ENCODE measurements around the gene CDC25B.
"Not testable (repeated sequence)": the region's sequence is repeated elsewhere in the genome, so short reads cannot be mapped to it uniquely, and the experiment has no call there.

The CDC25B gene

DNA sequence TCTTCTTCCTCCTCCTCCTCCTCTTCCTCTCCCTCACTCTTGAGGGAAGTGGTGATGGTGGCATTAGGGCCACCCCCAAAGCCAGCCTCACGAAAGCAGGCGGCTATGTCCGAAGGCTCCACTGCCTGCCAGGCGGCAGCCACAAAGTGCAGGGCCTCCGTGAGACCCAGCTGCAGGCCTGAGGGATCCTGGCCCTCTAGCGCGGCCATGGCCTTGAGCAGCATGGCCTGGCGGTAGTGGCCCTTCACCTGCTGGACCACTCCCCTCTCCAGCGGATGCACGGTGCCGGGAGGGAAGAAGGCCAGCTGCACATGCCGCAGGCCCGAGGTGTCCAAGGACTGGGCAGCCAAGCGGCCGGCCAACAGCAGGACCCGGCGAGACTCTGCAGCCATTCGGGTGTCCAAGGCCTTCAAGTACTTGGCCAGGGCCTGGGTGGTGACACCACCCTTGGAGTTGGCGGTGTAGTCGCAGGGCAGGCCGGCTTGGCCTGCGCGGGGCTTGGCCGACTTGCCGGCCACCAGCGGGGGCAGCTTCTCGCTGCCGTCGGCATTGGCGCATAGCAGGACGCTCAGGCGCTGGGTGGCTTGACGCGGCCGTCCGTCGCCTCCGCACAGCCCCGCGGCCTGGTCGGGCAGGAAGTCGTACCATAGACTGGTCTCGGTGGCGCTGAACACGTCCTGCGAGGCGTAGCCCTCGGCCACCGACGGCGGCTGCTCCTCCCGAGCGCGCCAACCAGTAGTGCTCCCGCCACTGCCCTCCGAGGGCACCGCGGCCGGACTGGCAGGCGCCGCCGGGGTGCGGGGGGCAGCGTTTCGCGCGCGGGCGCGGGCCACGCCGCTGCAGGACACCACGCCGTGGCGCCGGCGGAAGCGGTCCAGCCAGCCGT lies 10.6 kb upstream of the CDC25B start:
- H3K4me3 ChIP-seq (replicated peaks; ENCODE audit: low read depth, low read length) = peak overlapping the region; percentile 72
- TF ChIP-seq, protein P1, sequence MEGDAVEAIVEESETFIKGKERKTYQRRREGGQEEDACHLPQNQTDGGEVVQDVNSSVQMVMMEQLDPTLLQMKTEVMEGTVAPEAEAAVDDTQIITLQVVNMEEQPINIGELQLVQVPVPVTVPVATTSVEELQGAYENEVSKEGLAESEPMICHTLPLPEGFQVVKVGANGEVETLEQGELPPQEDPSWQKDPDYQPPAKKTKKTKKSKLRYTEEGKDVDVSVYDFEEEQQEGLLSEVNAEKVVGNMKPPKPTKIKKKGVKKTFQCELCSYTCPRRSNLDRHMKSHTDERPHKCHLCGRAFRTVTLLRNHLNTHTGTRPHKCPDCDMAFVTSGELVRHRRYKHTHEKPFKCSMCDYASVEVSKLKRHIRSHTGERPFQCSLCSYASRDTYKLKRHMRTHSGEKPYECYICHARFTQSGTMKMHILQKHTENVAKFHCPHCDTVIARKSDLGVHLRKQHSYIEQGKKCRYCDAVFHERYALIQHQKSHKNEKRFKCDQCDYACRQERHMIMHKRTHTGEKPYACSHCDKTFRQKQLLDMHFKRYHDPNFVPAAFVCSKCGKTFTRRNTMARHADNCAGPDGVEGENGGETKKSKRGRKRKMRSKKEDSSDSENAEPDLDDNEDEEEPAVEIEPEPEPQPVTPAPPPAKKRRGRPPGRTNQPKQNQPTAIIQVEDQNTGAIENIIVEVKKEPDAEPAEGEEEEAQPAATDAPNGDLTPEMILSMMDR (IDR thresholded peaks at IDR 0.05; ENCODE audit: low read depth, low read length, missing control alignments) = no peak
- DNase-seq (ENCODE audit: extremely low read depth, low read depth) = no peak

DNA sequence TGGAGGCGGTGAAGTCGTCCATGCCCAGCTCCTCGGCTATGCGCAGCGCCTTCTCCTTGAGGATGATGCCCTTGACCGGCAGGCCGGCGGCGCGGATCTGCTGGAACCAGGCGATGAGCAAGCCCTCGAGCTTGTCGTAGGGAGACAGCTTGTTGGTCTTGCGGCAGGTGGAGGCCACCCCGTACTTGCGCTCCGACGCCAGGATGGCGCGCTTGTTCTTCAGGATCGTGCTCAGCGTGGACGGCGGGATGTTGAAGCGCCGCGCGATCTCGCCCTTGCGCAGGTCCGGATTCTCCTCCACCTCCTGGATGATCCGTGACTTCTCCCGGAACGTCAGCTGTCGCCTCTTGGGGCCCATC lies 10.0 kb upstream of the CDC25B start:
- no peak for DNase-seq (ENCODE audit: extremely low read depth, low read depth)
- TF ChIP-seq, protein P1 (IDR thresholded peaks at IDR 0.05; ENCODE audit: low read depth, low read length, missing control alignments) = no peak
- peak overlapping the region; percentile 72 for H3K4me3 ChIP-seq (replicated peaks; ENCODE audit: low read depth, low read length)

DNA sequence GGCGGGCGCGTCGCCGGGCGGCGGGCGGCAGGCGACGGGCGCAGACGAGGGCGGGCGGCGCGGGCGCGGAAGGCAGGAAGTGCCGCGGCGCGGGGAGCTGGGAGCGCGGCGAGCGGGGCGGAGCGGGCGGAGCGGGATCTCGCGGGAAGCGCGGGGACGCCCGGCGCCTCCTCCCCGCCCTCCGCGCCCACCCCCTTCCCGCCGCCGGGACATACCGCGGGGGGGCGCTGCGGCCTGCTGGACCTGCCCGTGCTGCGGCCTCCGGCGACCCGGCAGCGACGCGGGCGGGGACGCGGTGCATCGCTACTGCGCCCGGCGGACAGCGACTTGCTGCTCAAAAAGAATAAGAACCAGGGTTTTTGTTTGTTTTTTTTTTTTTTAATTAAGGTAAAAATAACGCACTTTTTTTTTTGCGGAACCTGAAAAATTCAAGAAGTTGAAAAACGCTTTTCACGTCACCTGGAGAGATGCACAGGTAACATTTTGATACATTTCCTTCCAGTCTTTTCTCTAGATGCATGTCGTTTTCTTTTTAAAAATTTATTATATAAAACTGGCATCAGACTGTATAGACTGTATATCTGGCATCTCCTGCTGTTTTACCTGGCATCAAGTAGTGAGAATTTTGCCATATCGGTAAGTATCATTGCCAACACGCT lies 9.3 kb upstream of the CDC25B start, which contains the start of gene CENPB:
CENPB (minus strand) TSS at position 76 of the 659 bp plus-strand sequence. CDS start 257 bp downstream, outside the sequence.
- TF ChIP-seq, protein P1 (IDR thresholded peaks at IDR 0.05; ENCODE audit: low read depth, low read length, missing control alignments) = peak; percentile 51
- DNase-seq (ENCODE audit: extremely low read depth, low read depth) = peak; percentile 43
- peak within 1 kb of the TSS; percentile 72 for H3K4me3 ChIP-seq (replicated peaks; ENCODE audit: low read depth, low read length)

DNA sequence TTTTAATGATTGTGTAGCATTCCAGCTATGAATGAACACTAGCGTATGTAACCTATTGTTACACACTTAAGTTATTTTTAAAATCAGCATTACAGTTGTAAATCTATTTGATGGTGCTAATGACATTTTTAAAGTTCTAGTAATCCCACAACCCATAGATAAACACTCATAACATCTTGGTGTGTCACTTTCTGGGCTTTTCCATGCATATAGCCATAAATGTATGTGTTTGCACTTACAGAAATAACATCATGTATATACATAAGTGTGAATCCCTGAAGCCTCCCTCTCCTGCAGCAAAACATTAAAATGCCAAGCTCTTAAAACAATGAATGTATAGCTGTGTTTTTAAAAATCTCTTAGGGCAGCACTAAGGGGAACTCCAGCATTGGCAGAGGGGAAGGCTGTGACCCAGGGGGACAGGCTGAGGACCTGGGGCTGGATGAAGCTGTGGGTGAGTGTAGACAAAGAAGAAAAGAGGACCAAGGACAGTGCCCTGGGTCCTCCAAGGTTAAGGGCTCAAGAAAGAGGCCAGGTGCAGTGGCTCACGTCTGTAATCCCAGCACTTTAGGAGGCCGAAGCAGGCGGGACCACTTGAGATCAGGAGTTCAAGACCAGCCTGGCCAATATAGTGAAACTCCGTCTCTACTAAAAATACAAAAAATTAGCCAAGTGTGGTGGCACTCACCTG lies 8.6 kb upstream of the CDC25B start:
- peak overlapping the region; percentile 25; the same call in 1 of the 2 replicates for H3K4me3 ChIP-seq (replicated peaks; ENCODE audit: low read depth, low read length)
- no peak for DNase-seq (ENCODE audit: extremely low read depth, low read depth)
- TF ChIP-seq, protein P1 (IDR thresholded peaks at IDR 0.05; ENCODE audit: low read depth, low read length, missing control alignments) = no peak

DNA sequence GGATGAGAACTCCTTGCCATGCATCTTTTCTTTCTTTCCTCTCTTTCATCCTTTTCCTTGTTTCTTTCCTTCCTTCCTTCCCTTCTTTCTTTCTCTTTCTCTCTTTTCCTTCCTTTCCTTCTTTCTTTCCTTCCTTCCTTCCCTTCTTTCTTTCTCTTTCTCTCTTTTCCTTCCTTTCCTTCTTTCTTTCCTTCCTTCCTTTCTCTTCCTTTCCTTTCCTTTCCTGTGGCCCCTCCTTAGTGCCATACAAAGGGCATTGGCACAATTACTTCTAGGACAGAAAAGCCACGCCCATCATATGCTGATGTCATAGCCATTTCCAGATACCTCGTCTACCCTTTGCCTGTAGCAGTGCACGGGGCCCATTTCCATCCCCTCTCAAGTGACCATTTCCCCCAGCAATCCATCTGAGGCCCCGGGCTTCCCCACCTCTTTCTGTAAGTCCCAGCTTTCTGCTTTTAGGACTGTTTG lies 7.4 kb upstream of the CDC25B start:
- TF ChIP-seq, protein P1 (IDR thresholded peaks at IDR 0.05; ENCODE audit: low read depth, low read length, missing control alignments) = no peak
- no peak for DNase-seq (ENCODE audit: extremely low read depth, low read depth)

DNA sequence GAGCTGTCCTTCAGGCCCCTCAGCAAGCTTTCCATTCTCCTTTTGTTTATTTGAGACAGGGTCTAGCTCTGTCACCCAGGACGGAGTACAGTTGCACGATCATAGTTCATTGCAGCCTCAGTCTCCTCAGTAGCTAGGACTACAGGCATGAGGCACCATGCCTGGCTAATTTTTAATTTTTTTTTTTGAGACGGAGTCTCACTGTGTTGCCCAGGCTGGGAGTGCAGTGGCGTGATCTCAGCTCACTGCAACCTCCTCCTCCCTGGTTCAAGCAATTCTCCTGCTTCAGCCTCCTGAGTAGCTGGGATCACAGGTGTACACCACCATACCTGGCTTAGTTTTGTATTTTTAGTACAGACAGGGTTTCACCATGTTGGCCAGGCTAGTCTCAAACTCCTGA lies 6.9 kb upstream of the CDC25B start:
- H3K4me3 ChIP-seq (replicated peaks; ENCODE audit: low read depth, low read length); DNase-seq (ENCODE audit: extremely low read depth, low read depth): not testable (repeated sequence)

More for the DNA sequence above, 7.4 kb upstream of the CDC25B start:
- no peak overlapping the region for H3K4me3 ChIP-seq (replicated peaks; ENCODE audit: low read depth, low read length)

DNA sequence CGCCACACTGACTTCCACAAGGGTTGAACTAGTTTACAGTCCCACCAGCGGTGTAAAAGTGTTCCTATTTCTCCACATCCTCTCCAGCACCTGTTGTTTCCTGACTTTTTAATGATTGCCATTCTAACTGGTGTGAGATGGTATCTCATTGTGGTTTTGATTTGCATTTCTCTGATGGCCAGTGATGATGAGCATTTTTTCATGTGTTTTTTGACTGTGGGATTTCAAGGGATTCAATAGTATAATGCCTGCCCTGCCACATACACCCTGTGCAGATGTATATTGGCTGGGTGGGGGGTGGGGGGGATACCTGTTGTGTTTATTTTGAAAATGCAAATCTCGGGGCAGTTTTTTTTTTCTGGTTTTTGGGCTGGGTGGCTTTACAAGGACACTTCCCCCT lies 1.9 kb upstream of the CDC25B start:
- not testable (repeated sequence) for DNase-seq (ENCODE audit: extremely low read depth, low read depth); H3K4me3 ChIP-seq (replicated peaks; ENCODE audit: low read depth, low read length)
